ENCODE results near the gene RPS6KB1. TPM values are rescaled to one million over a fixed set of nuclear protein-coding genes. Genes with fewer than 3 reads are reported as not detected.

RPS6KB1 gene
- total and polyA plus RNA-seq, 10 of the 15 experiments (the other 5 are each of a cell fraction or from before 2014, with no cell fraction given), result 6.6 to 33.2 (median 26.0) TPM

DNA sequence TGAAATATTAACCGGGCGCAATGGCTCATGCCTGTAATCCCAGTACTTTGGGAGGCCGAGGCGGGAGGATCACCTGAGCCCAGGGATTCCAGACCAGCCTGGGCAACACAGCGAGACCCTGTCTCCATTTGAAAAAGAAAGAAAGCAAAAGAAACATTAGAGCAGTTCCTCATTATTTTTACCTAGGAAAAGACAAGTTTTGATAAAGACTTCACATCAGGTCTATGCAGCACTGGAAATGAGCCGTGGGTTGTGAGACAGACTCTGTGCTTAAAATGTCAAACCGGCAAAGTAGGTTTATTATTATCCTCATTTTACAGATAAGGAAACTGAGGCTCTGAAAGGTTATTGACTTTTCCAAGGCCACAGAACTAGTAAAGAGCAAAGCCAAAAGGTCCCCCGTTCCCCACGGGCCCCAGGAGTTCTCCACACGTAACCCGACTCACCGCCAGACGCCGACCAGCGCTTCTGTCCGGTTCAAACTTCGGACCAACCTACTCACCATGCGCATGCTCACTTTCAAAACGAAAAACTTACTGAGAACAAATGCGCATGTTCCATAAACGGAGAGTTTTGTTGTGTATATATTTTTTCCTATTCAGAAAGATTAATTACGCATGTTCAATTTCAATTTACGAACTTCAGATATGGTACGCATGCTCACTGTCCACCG, 534 bp upstream of the RPS6KB1 start:
- Histone ChIP-seq H3K9me3 (replicated peaks; ENCODE audit: control insufficient read depth, insufficient read depth, low read length) (no peaks in the 10 kb centered on the region), H3K4me3 (peak overlapping the region; percentile 72), H3K4me1 (ENCODE audit: control insufficient read depth, insufficient read depth, low read length) (no peaks in the 10 kb centered on the region), H3K36me3 (ENCODE audit: control insufficient read depth in 2 of 2, insufficient read depth in 2 of 2, low read length in 1 of 2) (no peaks in the 10 kb centered on the region), H3K79me2 (ENCODE audit: control insufficient read depth, insufficient read depth, low read length) (peaks cover 51% of the 10 kb centered on the region), H3K4me2 (ENCODE audit: control insufficient read depth, insufficient read depth) (peak overlapping the region; percentile 64), H3K27me3 (replicated peaks in 1 of 2; ENCODE audit: control insufficient read depth in 2 of 2, insufficient read depth in 2 of 2, low read length in 1 of 2) (no peaks in the 10 kb centered on the region), H4K20me1 (ENCODE audit: control insufficient read depth, insufficient read depth) (no peaks in the 10 kb centered on the region), H3K9ac (ENCODE audit: control insufficient read depth, insufficient read depth, low read length) (peak overlapping the region; percentile 79), H3K27ac (ENCODE audit: control insufficient read depth, insufficient read depth) (peak overlapping the region; percentile 49), H2AFZ (ENCODE audit: control insufficient read depth, low read depth, low read length) (peak overlapping the region; percentile 96)
- no peak for DNase-seq (ENCODE audit: low read depth, low spot score)
- 3% methylated on average over 25 of the region's 25 CpGs for WGBS (ENCODE audit: insufficient coverage, insufficient replicate concordance, low lambda C conversion rate, missing lambda C conversion rate)
- RAD21 ChIA-PET (ENCODE audit: unreplicated experiment), result interaction anchor here (1.0 to 2.7 kb wide), 6 partner anchors 22 to 144 kb away, joined by 3 to 15 read pairs (median 3); no protein-coding TSS in a partner anchor
- peak; percentile 72 for ATAC-seq
- CTCF ChIA-PET, result interaction anchor here (1.0 to 2.4 kb wide), 6 partner anchors 22 to 146 kb away, joined by 3 to 8 read pairs (median 6); no protein-coding TSS in a partner anchor
- in situ Hi-C loops (cut with MboI) (no loop called here), intact Hi-C loops (cut with micrococcal nuclease; ENCODE audit: unreplicated experiment) (no loop called here)
- TSS peak; percentile 94 for BruUV-seq (replicated peaks)
- SMC1A ChIA-PET (ENCODE audit: uncharacterized antibody, unreplicated experiment), result interaction anchor here (0.7 to 3.8 kb wide), 6 partner anchors 11 to 1566 kb away, joined by 3 to 17 read pairs (median 6); no protein-coding TSS in a partner anchor
- POLR2A ChIA-PET, result interaction anchor here (0.9 to 1.3 kb wide), 3 partner anchors 11 to 139 kb away, joined by 3 to 5 read pairs (median 4); no protein-coding TSS in a partner anchor
- peak; percentile 70 for FAIRE-seq
- TF ChIP-seq ZSCAN29 (IDR thresholded peaks at IDR 0.05) (peak; percentile 71; the same call in 1 of the 2 replicates), RAD51 (IDR thresholded peaks at IDR 0.05) (no peak), PML (IDR thresholded peaks at IDR 0.05; ENCODE audit: low read length) (no peak), WRNIP1 (IDR thresholded peaks at IDR 0.05; ENCODE audit: borderline replicate concordance, low read depth, low read length) (no peak), SIN3A (IDR thresholded peaks at IDR 0.05; ENCODE audit: low read depth, low read length) (peak; percentile 74; the same call in 1 of the 2 replicates), MXI1 (IDR thresholded peaks at IDR 0.05; ENCODE audit: low read depth, low read length) (peak; percentile 7; the same call in 1 of the 2 replicates), SIX5 (IDR thresholded peaks at IDR 0.05; ENCODE audit: low read depth, low read length, severe bottlenecking) (no peak)
- TF ChIP-seq, protein P1, sequence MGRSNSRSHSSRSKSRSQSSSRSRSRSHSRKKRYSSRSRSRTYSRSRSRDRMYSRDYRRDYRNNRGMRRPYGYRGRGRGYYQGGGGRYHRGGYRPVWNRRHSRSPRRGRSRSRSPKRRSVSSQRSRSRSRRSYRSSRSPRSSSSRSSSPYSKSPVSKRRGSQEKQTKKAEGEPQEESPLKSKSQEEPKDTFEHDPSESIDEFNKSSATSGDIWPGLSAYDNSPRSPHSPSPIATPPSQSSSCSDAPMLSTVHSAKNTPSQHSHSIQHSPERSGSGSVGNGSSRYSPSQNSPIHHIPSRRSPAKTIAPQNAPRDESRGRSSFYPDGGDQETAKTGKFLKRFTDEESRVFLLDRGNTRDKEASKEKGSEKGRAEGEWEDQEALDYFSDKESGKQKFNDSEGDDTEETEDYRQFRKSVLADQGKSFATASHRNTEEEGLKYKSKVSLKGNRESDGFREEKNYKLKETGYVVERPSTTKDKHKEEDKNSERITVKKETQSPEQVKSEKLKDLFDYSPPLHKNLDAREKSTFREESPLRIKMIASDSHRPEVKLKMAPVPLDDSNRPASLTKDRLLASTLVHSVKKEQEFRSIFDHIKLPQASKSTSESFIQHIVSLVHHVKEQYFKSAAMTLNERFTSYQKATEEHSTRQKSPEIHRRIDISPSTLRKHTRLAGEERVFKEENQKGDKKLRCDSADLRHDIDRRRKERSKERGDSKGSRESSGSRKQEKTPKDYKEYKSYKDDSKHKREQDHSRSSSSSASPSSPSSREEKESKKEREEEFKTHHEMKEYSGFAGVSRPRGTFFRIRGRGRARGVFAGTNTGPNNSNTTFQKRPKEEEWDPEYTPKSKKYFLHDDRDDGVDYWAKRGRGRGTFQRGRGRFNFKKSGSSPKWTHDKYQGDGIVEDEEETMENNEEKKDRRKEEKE (IDR thresholded peaks at IDR 0.05), result 0 out of 2 replicates have a peak, but pooled peaks have one; percentile 20
- TF ChIP-seq, protein P2, sequence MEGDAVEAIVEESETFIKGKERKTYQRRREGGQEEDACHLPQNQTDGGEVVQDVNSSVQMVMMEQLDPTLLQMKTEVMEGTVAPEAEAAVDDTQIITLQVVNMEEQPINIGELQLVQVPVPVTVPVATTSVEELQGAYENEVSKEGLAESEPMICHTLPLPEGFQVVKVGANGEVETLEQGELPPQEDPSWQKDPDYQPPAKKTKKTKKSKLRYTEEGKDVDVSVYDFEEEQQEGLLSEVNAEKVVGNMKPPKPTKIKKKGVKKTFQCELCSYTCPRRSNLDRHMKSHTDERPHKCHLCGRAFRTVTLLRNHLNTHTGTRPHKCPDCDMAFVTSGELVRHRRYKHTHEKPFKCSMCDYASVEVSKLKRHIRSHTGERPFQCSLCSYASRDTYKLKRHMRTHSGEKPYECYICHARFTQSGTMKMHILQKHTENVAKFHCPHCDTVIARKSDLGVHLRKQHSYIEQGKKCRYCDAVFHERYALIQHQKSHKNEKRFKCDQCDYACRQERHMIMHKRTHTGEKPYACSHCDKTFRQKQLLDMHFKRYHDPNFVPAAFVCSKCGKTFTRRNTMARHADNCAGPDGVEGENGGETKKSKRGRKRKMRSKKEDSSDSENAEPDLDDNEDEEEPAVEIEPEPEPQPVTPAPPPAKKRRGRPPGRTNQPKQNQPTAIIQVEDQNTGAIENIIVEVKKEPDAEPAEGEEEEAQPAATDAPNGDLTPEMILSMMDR (IDR thresholded peaks at IDR 0.05 in 2 of 3, conservative IDR thresholded peaks at IDR 0.05 in 1 of 3; ENCODE audit: control insufficient read depth in 2 of 3, extremely low read depth in 1 of 3, insufficient read depth in 1 of 3, low read depth in 3 of 3, low read length in 3 of 3), result no peak
- TF ChIP-seq, protein P3, sequence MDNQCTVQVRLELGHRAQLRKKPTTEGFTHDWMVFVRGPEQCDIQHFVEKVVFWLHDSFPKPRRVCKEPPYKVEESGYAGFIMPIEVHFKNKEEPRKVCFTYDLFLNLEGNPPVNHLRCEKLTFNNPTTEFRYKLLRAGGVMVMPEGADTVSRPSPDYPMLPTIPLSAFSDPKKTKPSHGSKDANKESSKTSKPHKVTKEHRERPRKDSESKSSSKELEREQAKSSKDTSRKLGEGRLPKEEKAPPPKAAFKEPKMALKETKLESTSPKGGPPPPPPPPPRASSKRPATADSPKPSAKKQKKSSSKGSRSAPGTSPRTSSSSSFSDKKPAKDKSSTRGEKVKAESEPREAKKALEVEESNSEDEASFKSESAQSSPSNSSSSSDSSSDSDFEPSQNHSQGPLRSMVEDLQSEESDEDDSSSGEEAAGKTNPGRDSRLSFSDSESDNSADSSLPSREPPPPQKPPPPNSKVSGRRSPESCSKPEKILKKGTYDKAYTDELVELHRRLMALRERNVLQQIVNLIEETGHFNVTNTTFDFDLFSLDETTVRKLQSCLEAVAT (IDR thresholded peaks at IDR 0.05), result peak; percentile 50
- TF ChIP-seq, protein P4, sequence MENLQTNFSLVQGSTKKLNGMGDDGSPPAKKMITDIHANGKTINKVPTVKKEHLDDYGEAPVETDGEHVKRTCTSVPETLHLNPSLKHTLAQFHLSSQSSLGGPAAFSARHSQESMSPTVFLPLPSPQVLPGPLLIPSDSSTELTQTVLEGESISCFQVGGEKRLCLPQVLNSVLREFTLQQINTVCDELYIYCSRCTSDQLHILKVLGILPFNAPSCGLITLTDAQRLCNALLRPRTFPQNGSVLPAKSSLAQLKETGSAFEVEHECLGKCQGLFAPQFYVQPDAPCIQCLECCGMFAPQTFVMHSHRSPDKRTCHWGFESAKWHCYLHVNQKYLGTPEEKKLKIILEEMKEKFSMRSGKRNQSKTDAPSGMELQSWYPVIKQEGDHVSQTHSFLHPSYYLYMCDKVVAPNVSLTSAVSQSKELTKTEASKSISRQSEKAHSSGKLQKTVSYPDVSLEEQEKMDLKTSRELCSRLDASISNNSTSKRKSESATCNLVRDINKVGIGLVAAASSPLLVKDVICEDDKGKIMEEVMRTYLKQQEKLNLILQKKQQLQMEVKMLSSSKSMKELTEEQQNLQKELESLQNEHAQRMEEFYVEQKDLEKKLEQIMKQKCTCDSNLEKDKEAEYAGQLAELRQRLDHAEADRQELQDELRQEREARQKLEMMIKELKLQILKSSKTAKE (IDR thresholded peaks at IDR 0.05; ENCODE audit: low read depth, poor library complexity, severe bottlenecking), result peak; percentile 36
- TF ChIP-seq, protein P5, sequence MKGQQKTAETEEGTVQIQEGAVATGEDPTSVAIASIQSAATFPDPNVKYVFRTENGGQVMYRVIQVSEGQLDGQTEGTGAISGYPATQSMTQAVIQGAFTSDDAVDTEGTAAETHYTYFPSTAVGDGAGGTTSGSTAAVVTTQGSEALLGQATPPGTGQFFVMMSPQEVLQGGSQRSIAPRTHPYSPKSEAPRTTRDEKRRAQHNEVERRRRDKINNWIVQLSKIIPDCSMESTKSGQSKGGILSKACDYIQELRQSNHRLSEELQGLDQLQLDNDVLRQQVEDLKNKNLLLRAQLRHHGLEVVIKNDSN (IDR thresholded peaks at IDR 0.05; ENCODE audit: borderline replicate concordance, extremely low read length, insufficient read depth, low read depth, low read length), result no peak

All from GM12878 (cell line).